ENCODE data around the gene TLCD1.

GRCh38 chr17:28719021-28719433 is 7.0 kb downstream of the TLCD1 start:
- no peak for TF ChIP-seq CTCF (IDR thresholded peaks at IDR 0.05)
- TF ChIP-seq POLR2A (IDR thresholded peaks at IDR 0.05), result no peak
- no peak for TF ChIP-seq POLR2AphosphoS5 (IDR thresholded peaks at IDR 0.05)
- no peak for TF ChIP-seq EP300 (IDR thresholded peaks at IDR 0.05)

All from upper lobe of left lung (tissue), 4 donors.